NCI-H1048 (cell line): ENCODE measurements around the gene SOX21.
"Not testable (repeated sequence)": the region's sequence is repeated elsewhere in the genome, so short reads cannot be mapped to it uniquely, and the experiment has no call there.

Experiments used
- DNase-seq: peaks from one replicate; lab custom pipeline; 2025; lab: John Stamatoyannopoulos, UW

Gene SOX21

GRCh38 chr13:94712287-94712811 lies at the start of gene SOX21:
SOX21 (minus strand) TSS chr13:94712545; CDS start chr13:94712049, 496 bp downstream.
- DNase-seq, result no peak

- no peak for DNase-seq
These were observed 49.1 kb upstream of the SOX21 start for GRCh38 chr13:94761407-94761806.

GRCh38 chr13:94759120-94759728 lies 46.9 kb upstream of the SOX21 start:
- no peak for DNase-seq

DNA sequence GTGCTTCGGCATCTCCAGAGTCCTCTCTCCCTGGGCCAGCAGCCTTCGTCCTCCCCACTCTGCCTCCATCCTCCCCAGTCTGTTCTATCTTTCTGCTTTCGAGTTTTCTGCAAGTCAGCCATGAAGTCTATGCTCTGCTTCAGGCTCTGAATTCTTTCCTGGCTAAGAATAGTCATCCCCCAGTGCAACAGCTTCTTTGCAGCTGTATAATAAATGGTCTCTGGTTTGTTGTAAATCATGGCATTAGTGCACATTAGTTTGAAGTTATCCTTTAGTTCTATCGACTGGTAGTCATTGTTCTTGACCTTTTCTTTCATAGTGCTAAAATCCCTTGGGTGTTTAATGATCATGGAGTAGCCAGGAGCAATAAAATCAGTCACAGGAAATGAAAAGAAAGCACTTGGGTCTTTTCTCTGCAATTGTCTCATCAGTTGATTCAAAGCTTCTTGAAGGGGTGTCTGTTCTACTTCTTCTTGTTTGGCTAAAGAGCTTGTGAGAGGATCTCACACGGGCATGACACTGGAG lies 46.2 kb upstream of the SOX21 start:
- no peak for DNase-seq

- DNase-seq, result no peak
These were observed 41.0 kb upstream of the SOX21 start for GRCh38 chr13:94753327-94753726.

GRCh38 chr13:94749162-94749561 lies 36.8 kb upstream of the SOX21 start:
- DNase-seq, result no peak

DNA sequence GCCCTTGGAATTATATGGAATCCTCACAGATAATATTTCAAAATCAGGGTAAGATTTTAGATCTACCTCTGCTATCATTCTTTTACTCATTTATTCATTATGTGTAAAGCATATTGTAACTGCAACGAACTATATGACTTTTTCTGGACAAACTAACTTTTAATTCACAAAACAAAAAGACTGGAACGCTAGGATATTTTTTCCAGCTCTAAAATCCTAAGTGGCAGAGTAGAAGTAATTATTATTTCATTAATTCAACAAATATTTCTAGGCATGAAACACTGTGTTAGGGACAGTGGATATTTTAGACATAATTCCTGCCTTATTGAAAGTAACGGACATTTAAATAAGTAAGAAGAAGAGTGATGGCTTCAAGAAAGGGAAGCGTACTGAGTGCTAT lies 26.9 kb upstream of the SOX21 start:
- DNase-seq, result no peak

GRCh38 chr13:94731028-94731427 lies 18.7 kb upstream of the SOX21 start:
- DNase-seq, result no peak

DNA sequence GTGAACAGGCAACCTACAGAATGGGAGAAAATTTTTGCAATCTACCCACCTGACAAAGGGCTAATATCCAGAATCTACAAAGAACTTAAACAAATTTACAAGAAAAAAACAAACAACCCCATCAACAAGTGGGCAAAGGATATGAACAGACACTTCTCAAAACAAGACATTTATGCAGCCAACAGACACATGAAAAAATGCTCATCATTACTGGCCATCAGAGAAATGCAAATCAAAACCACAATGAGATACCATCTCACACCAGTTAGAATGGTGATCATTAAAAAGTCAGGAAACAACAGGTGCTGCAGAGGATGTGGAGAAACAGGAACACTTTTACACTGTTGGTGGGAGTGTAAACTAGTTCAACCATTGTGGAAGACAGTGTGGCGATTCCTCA lies 17.6 kb upstream of the SOX21 start:
- not testable (repeated sequence) for DNase-seq

DNA sequence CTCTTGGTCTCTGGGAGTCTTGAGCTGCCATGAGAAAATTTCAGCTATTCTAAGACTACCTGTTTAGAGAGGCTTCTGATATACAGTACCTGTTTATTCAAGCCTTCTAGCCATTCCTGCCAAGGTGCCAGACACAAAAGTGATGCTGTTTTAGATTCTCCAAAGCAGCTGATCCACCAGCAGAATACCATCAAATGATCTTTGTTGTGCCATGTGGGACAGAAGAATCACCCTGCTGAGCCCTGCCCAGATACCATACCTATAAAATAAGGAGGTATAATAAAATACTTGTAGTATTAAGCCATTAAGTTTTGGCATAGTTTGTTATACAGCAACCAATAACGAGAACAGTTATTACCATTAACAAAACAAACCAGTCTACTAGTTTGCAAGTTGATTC lies 14.1 kb upstream of the SOX21 start:
- no peak for DNase-seq

GRCh38 chr13:94722609-94723345 lies 10.4 kb upstream of the SOX21 start:
- DNase-seq, result no peak

- DNase-seq, result not testable (repeated sequence)
These were observed 6.4 kb upstream of the SOX21 start for GRCh38 chr13:94718697-94719096.

- DNase-seq, result no peak
These were observed 5.6 kb upstream of the SOX21 start for GRCh38 chr13:94717916-94718315.

DNA sequence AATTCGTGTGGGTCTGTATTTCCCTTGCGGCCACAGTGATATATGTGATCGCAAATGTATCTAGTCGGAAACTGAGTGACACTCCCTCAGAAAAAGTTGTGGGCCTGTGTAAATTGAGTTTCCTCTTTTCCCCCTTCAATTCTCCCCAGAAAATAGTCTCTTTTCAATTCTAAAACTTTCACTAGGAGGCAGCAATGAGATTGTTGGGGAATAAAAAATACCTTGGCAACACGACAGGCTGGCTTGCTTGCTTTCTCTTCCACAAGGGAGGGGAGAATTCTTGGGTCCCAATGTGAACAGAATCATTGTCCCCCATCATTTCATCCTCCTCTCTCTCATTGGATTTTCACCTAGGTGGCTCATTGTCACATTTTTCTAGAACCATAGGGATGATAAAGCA lies 3.7 kb upstream of the SOX21 start:
- DNase-seq, result no peak

DNA sequence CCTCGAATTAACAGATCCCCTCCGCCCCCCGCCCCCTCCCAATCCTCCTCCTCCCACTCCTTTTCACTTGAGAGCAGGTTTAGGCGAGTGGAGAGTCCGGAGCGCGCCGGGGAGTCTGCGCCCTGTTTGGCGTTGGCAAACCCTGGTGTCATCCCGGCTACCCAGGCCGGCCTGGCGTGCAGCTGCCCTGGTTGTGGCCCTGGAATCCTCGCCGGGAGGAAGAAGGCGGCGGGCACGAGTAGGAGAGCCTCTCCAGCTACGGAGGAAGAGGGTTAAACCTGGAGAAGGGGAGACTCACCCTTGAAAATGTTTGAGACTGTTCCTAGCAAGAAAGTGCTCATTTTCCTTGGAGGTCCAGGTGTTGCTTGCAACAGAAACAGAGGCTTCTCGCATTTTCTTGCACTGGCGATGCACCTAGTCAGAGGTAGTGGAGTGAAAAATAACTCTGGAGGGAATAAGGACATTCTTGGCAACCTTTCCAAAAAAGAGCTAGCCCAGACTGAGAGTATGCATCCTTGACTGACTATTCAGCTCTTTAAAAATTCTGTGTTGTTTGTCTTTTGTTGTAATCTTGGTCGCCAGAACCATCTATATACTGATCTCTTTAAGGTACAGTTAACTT lies 1.3 kb upstream of the SOX21 start:
- no peak for DNase-seq

- DNase-seq, result no peak
These were observed 641 bp upstream of the SOX21 start for GRCh38 chr13:94712812-94713560.

DNA sequence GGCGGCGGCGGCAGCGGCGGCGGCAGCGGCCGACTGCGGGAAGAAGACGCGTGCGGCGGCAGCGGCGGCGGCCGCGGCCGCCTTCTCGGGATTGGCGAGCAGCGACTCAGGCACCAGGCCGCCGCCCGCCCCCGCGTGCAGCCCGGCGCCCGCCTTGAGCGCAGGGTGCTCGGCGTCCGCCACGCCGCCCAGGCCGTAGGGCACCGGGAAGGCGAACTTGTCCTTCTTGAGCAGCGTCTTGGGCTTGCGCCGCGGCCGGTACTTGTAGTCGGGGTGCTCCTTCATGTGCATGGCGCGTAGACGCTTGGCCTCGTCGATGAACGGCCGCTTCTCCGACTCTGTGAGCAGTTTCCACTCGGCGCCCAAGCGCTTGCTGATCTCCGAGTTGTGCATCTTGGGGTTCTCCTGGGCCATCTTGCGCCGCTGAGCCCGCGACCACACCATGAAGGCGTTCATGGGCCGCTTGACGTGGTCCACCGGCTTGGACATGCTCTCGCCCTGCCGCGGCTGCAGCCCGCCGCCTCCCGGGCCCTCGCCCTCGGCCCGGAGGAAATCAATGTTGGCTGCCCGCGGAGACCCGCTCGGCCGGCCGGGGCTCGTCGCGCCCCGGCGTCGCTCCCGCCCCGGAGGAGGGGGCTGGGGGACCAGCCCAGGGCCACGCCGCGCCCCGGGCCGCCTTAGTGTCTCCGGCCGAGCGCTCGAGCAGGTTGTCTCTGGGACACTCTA lies 621 bp downstream of the SOX21 start:
- DNase-seq, result no peak

DNA sequence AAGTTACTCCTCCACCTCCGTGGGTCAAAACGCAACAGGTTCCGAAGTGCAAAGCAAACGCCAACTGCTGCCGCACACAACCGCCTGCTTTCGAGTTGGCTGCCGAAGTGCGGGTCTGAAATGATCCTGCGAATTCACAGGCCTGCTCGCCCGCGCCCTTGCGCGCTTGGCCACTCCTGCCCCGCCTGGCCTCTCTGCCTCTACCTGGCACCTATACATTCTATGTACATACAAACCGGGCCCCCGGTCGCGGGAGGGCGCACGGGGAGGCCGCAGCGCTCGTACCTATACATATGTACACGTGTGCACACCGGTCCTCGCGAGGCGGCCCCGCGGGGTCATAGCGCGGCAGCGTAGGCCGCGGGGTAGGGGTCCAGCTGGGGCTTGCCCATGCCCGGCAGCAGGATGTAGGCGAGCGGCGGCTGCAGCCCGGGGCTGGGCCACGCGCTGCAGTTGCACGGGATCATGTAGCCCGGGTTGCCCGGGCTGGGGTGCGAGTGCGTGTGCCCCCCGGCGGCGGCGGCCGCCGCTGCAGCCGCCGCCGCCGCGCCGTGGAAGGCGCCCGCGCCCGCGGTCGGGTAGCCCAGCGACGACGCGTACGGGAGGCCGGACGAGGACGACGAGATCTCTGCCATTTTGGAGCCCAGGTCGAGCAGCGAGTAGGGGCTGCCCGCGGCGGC lies 1.3 kb downstream of the SOX21 start:
- DNase-seq, result no peak

DNA sequence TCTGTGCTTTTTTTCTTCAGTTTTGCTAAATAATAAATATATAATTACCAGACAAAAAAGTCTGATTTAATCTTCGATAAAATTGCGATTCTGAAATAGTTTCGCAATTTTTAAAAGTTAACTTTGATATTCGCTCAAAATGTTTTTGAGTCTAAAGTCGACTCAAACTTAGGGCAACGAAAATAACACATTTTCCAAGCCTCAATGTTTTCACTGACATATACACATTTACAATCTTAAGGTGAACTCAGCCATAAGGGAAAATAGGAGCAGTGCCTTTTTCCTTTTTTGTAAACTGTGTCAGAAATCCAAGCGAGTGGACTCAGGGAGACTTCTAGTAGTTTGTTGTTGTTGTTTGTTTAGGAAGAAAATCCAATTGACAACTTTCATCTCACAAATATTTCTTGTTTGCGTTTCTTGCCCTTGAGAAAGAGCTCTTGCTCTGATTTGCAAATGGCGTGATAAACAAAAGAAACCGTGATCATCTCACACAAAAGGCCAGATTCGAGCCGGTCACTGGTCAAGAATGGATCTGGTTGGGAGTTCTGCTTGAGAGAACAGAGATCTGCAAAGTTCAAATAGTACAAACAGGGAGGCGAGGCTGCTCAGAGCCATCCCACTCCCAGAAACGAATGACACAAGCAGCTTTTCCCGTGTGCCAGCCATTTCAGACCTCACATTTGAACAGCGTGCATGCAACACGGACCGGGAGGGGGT lies 2.1 kb downstream of the SOX21 start:
- DNase-seq, result no peak
